NCI-H2171 treated with DMSO at 0.1 percent for 48 hours (cell line): Measurements from ENCODE around the gene KCTD1.

ENCODE experiments used
- DNase-seq: peaks from one replicate; lab custom pipeline; 2025; lab: John Stamatoyannopoulos, UW

Gene KCTD1

DNA sequence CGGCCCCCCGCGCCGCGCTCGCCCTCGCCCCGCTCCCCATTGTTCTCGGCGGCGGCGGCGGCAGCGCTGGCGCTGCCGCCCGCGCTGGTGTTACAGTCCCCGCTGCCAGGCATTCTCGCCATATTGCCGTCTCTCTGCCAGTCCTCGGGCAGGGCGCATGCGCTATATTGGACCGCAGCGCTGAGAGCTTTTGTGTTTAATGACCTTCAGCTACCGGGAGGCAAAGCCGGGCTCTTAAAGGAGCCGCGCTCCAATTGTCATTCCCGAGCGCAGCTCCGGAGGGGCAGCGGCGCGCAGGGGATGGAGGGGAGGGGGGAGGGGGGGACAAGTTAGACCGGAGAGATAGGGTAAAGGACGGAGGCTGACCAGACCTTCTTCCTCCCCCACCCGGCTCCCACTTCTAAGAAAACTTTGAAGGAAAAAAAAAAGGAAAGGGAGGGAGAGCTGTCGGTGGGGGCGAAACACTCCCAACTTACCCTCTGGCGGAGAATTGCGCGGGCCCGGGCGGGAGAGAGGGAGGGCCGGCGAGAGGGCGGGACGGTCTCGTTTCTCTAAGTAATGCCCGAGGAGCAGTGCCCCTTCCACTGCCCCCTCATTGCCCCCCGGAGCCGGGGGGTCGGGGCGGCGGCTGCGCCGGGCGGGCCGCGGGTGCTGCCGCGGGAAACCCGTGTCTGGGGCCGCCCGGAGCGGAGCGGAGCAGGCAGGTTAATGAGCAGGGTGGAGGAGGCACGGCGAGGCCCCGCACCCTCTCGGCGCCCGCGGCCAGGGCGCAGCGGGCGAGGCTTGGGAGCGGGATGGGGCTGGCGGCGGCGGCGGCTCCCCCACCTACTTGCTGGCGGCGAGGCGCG, at the start of gene KCTD1:
TSS of gene KCTD1 (minus strand) at position 139 of the 848 bp plus-strand sequence. CDS start at position 122, 17 bp downstream.
- DNase-seq: peak; percentile 80

DNA sequence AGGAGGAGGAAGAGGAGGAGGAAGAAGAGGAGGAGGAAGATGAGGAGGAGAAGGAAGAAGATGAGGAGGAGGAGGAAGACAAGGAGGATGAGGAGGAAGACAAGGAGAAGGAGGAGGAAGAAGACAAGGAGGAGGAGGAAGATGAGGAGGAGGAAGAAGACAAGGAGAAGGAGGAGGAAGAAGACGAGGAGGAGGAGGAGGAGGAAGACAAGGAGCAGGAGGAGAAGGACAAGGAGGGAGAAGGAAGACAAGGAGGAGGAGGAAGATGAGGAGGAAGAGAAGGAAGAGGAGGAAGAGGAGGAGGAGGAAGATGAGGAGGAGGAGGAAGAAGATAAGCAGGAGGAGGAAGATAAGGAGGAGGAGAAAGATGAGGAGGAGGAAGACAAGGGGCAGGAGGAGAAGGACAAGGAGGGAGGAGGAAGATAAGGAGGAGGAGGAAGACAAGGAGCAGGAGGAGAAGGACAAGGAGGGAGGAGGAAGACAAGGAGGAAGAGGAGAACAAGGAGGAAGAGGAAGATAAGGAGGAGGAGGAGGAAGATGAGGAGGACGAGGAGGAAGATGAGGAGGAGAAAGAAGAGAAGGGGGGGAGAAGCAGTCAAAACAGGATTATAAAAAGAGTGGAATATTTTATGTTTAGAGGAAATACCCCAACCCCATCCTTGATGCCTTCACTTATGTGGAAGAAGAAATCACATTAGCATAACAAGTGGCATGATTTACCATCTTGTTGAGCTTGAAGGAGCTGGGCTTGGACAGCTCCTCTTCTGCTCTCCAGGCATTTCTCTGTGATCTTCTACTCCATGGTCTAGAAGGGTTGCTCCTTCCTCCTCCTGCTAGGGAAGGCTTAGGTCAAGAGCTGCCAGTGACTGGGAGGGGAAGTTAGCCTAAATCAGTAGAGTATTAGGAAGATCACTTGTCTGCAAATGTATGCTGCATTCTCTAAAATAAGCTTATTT, 45.3 kb upstream of the KCTD1 start:
- DNase-seq: no peak

DNA sequence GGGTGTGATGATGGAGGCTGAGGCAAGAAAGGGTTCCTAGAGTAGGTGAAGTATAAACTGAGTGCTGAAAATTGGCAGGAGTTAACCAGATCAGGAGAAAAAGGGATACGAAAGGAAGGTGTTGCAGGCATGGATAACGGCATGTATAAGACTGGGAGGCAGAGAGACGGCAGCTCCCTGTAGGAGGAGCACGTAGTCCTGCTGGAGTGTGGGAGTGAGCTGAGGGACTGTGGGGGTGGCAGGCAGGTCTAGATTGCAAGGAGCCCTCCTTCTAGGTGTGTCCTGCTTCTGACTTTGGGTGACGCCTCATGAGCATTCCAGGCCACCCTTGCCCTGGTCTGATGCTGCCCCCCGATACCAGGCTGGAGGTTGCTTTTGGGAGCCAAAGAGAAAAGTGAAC, 36.4 kb upstream of the KCTD1 start:
- no peak for DNase-seq

DNA sequence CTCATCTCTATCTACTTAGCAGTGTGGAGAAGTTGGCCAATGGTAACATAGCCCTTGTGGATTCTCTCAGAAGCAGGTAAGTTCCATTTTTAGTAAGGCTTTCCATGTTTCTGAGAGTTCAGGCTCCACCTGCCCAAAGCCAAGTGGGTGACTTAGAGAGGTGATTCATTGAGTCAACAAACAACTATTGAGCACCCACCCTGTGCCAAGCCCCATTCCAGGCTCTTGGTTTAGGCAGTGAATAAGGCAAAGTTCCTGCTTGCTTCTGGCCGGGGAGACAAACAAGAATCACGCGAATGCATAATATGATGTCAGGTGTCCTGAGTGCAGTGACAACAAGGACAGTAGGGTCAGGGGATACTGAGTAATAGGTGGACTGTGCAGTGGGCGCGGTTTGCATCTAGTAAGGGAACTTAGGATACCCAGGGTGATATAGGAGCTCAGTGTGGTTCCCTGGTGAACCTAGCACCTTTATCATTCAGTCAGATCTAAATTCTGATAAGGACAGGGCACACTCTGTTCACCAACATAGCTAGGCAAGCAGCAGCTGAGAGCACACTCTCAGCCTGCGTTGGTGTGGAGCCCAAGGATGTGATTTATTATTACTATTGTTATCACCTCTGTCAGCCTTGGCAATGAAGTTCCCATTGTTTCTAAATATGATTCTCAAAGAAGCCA, 31.7 kb upstream of the KCTD1 start:
- DNase-seq: no peak

DNA sequence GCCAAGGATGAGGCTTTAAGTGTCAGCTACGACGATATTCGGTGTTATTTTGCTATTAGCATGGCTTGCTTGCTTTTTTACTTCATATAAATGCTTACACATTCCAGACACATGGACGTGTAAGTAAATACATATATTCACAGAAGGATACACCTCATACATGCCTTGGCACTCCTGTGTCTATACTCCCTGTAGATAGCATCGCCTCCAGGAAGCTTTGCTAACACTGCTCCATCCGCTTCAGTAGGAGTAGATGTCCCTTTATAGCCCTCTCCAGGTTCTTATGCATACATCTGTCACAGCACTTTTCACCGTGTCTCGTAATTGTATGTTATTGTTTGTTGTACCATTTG, 27.5 kb upstream of the KCTD1 start:
- DNase-seq: no peak

DNA sequence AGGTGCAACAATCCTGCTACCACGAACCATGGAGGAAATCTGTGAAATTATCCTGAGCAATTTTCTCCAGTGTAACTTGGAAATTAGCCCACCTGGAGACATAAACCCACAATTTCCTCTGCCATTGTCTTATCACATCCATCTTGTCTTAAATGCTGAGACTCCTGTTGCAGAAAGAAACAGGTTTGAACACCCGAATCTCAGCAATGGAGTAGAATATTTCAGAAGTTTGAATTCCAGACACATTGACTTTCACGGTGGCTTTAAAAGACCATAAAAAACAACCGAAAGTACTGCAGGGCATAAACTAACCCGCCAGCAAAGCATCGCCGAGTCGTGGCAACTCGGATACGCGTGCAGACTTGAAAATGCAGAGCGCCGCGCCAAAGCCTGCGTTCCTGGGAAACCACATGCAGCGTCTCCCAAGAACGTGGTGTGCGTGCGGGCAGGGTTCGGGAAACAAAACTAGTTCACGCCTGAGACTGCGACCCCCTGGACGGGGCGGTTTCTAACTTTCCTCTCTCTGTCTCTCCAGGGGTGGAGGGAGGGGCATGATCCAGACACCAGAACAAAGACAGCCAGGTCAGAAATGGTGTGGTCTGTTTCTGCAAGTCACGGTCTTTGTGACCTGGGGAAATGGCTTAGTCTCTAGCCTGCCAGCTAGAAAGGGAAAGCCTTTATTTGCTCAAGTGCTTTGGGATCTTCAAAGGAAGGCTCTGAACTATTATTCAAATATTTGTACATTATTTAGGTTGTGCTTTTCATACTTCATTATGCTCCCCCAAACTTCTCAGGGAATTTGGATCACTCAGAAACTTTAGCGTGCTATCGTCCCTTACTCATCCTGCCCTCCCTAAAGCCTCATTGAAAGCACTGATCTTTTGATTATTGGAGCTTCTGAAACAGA, 26.9 kb upstream of the KCTD1 start:
- DNase-seq: no peak

DNA sequence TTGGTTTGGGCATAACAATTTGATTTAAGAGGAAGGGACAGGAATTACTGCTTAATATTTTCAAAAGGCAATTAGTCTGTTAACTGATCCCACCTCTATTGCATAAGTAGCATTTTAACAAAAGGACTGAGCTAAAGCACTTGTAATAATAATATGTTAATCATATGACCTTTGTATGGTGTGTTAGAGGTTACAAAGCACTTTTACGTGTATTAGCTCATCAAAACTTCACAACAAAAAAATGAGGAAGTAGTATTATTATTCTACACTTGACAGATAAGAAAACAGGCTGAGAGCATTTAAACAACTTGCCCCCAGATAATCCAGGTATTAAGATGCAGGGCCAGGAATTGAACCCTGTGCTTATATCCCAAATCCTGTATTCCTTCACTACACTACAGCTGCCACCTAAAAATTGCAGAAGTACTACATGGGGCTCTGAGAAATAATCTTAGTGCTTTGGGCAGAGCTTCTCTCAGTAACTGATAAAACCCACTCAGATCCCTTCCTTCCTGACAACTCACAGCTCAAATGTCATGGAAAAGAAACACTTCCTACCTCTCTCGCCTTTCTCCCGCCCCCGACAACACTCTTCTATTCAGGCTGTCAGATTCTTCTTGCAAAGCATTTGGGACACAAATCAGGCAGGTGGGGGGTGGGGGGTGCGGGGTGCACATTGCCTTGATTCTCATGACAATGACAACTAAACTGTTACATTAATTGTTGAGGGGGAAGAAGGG, 20.7 kb upstream of the KCTD1 start:
- DNase-seq: no peak

DNA sequence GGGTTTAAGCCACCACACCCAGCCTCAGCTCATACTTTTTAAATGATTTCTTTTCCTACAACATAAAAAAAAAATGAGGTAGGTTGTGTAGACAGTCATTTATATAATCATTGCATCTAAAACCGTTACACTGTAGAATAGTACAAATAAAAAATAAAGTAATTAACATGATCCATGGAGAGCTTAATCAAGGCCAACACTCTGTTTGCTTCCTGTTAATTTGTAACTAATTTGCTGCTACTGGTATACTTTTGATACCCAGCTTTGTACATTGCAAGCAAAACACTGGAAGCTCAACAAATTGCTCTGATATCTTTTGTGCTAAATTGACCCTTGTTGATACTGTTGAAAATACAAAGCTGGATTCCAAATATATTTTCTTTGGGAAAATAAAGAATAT, 20.2 kb upstream of the KCTD1 start:
- DNase-seq: no peak

DNA sequence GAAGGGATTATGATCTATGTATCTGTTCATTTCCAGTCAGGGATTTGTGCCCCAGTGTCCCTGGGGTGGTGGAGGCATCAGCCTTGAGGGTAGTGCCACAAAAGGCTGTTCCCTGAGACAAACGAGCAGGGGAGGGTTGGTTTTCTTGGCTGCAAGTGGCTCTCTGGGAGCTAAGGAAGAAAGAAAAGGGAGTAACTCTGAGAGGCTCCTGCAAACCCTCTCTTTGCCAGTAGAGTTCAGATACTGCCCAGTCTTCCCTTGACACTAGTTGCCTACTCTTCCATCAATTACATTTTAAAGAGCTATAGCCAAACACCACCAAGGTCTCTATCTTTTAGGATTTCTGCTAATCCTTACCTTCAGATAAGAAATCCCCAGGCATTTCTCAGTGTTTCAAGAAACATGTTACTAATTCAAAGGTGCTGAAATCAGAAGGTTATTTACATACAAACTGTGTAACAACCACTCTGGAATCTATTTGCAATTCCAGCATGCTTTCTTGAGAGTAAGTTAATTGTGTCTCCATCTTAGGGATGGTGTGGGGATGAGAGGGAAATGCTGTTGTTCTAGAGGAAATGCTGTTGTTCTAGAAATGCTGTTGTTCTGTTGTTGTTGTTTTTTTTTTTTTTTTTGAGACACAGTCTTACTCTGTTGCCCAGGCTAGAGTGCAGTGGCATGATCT, 18.7 kb upstream of the KCTD1 start:
- no peak for DNase-seq

DNA sequence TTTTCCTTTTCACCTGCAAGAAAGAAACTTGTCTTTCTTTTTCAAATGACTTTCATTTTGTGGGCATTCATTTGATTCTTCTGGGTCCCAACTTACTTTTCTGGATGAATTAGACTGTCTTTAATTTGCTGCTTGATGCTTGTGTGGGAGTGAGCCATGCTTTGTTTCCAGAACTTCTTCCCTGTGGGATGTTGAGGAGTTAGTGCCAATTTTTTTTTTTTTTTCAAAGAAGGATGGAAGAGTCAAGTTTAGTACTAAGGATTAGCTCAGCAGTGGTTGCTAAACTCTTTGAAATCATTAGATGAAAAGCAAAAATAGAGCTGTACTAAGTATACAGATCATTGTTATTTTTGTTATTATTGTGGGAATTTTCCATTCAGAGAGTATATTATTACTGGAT, 17.2 kb upstream of the KCTD1 start:
- no peak for DNase-seq

DNA sequence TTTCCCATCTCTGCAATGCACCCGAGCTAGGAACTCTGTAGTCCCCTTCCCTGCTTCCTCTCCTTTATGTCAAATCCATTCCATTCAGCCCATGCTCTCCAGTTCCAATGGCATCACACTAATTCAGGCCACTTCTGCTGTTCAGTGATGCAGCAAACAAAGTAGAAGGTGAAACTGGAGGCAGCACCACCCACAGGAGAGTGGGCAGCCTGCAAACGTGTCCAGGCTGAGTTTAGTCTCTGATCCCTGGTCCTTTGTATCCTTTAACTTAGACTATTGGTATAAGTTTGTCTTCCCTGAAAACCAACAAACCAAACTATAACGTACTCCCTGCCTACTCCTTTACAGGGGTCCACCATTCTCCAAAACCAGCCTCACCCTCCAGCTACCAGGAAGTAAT, 14.7 kb upstream of the KCTD1 start:
- no peak for DNase-seq

DNA sequence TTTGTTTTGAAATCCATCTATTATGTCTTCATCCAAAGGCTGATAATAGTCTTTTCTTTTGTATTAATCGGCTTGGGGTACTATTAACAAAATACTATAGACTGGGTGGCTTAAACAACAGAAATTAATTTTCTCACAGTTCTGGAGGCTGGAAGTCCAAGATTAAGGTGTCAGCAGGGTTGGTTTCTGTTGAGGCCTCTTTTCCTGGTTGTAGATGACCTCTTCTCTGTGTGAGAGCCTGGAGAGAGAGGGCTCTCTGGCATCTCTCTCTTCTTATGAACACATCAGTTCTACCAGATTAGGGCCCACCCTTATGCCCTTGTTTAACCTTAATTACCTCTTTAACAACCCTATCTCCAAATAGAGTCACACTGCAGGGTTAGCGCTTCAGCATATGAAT, 14.2 kb upstream of the KCTD1 start:
- no peak for DNase-seq

DNA sequence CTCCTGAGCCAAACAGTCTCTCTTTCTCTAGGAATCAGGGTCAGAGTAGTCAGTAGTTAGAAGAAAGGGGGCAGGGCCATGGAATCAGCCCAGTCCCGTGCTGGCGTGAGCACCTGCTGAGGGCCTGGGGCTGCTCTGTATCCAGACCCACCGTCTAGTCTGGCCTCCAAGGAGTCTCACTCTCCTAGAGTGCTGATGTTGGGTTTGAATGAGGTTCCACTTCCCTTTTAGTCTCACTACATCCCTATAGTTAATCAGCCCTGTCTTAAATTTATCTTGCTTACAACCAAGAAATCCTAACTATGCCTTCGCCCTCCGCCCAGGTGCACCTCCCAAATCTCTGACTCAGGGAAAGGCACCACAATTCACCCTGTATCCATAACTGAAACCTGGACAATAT, 13.4 kb upstream of the KCTD1 start:
- DNase-seq: no peak

DNA sequence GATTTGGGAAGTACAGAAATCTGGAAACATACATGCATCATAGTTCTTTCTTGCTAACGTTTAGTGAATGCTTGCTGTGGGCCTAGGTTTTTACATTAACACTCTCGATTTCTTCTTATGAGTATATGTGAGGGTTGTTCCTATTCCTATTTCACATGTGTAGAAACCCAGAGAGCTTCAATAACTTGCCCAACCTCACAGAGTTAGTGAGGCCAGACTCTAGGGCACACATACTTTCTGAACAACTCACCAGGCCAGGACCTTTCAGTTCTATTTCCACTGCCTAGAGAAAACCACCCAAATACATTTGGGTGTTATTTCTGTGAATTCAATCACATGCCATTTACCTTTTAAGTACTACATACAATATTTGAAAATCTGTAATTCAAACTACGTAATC, 8.2 kb upstream of the KCTD1 start:
- DNase-seq: no peak

DNA sequence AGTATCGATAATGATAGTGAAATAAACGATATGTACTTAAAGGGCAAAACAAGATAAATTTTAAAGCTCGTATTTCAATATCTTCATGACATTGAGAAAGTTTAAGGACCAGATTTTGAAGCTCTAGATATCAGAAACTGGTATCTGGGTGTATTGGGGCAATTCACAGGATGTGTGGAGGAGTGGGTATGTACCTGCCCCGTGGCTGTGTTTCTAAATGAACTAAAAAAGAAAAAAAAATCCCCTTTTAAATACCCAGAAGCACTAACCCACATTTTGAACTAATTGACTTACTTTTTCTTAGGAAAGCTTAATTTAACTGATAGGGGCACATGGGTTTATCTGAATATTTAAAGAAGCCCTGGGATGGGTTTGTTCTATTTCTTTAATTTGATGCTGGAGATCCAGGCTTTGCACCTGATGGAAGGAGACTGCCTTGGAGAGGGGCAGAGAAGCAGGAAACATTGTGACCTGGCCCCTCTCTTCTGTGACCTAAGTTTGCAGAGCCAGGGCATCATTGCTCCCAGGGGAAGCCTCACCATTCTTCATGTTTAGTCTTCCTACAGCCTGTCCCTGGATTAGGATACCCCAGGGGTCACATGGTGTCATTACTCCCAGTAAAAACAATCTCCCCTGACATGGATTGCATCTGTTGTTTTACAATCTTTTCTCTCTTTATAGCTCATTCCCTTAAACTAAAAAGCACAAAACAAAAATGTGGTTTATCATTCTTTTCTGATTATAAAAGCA, 7.6 kb upstream of the KCTD1 start:
- DNase-seq: no peak

DNA sequence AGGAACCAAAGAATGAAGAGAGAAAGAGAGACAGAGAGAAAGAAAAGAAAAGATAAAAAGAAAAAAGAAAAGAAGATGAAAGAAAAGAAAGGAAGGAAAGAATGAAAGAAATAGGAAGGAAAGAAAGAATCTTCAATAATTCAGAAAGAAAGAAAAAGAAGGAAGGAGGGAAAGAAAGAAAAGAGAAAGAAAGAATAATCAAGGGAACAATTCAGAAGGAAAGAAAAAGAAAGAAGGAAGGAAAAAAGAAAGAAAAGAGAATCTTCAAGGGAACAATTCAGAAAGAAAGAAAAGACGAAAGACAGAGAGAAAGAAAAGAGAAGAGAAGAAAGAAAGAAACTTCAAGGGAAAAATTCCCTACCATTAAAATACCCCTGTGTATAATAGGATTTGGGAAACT, 5.6 kb upstream of the KCTD1 start:
- no peak for DNase-seq

DNA sequence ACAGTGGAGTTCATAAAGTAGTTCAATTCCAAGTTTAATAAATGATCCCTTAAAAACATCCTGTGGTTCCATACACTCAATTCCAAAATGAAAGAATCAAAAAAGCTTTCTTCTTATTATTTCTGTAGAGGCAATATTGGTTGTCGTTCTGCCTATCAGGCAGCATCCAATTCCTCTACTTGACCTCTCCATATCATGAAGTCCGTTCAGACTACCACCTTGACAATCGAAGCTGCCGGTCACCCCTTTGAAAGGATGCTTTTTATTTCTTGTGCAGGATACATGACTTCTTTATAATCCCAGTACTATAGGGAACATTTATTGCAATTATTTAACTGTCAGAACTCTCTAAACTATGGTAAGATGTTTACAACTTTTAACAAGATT, 3.3 kb upstream of the KCTD1 start:
- DNase-seq: no peak

DNA sequence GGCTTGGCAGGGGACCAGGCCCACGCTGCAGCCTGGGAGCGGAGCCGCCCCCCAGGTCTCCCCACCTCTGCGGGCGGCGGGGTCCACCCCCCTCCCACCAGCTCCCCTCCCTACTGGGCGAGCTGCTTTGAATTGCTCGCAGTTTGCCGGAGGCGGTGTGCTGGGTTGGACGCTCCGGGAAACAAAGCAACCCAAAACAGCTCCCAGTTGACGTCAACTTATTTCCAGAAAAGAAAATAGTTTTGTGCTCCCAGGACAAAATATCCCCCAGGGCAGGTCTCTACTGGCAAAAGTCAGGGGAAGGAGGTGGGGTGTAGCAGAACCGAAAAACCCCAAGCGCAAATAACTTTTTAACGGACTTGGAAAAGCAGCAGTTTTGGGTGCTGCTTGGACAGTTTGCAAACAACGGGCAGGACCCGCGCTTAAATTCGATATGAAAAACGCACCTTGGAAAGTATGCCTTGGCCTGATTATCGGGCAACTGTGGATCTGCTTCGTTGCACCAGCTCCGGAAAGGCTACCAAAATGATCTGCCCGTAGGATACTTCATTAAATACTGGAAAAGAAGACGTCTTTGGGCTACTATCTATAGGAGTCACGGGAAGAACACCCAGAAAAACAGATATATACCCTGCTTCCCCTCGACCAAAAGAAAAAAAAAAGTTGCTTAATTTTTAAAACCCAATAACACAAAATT, 2.8 kb upstream of the KCTD1 start:
- no peak for DNase-seq
